ENCODE data around the gene TTN.

DNA sequence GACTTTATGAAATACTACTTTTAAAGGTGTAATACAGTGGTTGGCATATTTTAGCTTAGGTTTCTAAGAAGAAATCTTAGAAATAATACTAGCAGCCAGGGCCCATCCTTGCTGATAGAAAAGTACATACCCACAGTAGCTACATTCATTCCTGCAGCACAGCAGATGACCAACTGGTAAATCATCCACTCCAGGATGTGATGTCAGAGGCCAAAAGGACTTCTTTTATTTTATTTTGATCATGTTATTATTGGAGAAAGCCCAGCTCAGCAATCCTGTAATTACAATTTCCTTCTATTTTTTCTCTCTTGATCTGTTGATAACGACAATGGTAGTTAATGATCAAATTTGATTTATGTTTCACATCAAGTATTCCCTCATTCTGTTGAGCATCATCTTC, 18.0 kb upstream of the TTN start:
- TF ChIP-seq CTCF (IDR thresholded peaks at IDR 0.05) (no peak), POLR2A (IDR thresholded peaks at IDR 0.05) (no peak), POLR2AphosphoS5 (IDR thresholded peaks at IDR 0.05) (no peak)

Data from suprapubic skin (tissue), 4 donors.